GM21390 (cell line): Measurements from ENCODE around the gene STK16.

Source experiments
- ATAC-seq: cut with Tn5 transposase; IDR thresholded peaks from one replicate; pipeline ENCODE4 v1.9.1; 2021; ENCODE audit not compliant: unreplicated experiment

STK16 gene

GRCh38 chr2:219213486-219214071 lies 31.7 kb upstream of the STK16 start:
- ATAC-seq, result no peak

GRCh38 chr2:219214141-219214540 lies 31.1 kb upstream of the STK16 start:
- ATAC-seq, result no peak

GRCh38 chr2:219214786-219215185 lies 30.5 kb upstream of the STK16 start:
- ATAC-seq, result no peak

GRCh38 chr2:219215871-219216534 lies 29.3 kb upstream of the STK16 start:
- ATAC-seq, result no peak

- no peak for ATAC-seq
Measured at GRCh38 chr2:219216535-219216915, 28.8 kb upstream of the STK16 start.

GRCh38 chr2:219218217-219218731 lies 27.0 kb upstream of the STK16 start:
- ATAC-seq, result peak; percentile 35

GRCh38 chr2:219218732-219219701 lies 26.3 kb upstream of the STK16 start, which contains the start of gene ABCB6:
TSS of gene ABCB6 (minus strand) at chr2:219218958. CDS start at chr2:219218673, 285 bp downstream.
- peak; percentile 83 for ATAC-seq

- ATAC-seq, result no peak
Measured at GRCh38 chr2:219219784-219220532, 25.3 kb upstream of the STK16 start.

- no peak for ATAC-seq
Measured at GRCh38 chr2:219220652-219221402, 24.5 kb upstream of the STK16 start.

- ATAC-seq, result no peak
Measured at GRCh38 chr2:219221957-219222518, 23.2 kb upstream of the STK16 start.

- no peak for ATAC-seq
Measured at GRCh38 chr2:219223831-219224610, 21.3 kb upstream of the STK16 start.

- ATAC-seq, result no peak
Measured at GRCh38 chr2:219225350-219225749, 19.9 kb upstream of the STK16 start.

GRCh38 chr2:219228041-219228910 lies 17.0 kb upstream of the STK16 start:
- no peak for ATAC-seq

GRCh38 chr2:219228911-219229304 lies 16.4 kb upstream of the STK16 start:
- ATAC-seq, result no peak

GRCh38 chr2:219229305-219230058 lies 15.8 kb upstream of the STK16 start, which contains the start of the genes ANKZF1 and ATG9A:
TSS of gene ANKZF1 (plus strand) at chr2:219229806. CDS start at chr2:219230258, 452 bp downstream.
TSS of gene ATG9A (minus strand) at chr2:219229636. CDS start at chr2:219228024, 1,612 bp downstream.
- peak; percentile 95 for ATAC-seq

- ATAC-seq, result no peak
Measured at GRCh38 chr2:219230059-219230540, 15.2 kb upstream of the STK16 start.

GRCh38 chr2:219234331-219234730 lies 10.9 kb upstream of the STK16 start:
- no peak for ATAC-seq
